Skeletal muscle tissue (tissue), 4 donors: Measurements from ENCODE around the gene ATP13A1. TPM values are rescaled to one million over a fixed set of nuclear protein-coding genes. Genes with fewer than 3 reads are reported as not detected.

Experiments
- H3K27ac ChIP-seq: one replicate; pipeline ENCODE4 v1.7.0; 2013; ENCODE audit warnings: mild to moderate bottlenecking, low read depth, low read length, inconsistent platforms
- H3K27me3 ChIP-seq, 3 donors: one replicate each; pipeline ENCODE4 v1.7.0; 2013; ENCODE audit warnings: low read length in 3 of 3; ENCODE audit not compliant: control insufficient read depth in 3 of 3, insufficient read depth in 3 of 3
- H3K36me3 ChIP-seq, 3 donors: one replicate each; pipeline ENCODE4 v1.7.0; 2013; ENCODE audit warnings: low read length in 3 of 3; ENCODE audit not compliant: control insufficient read depth in 3 of 3, insufficient read depth in 3 of 3
- H3K4me1 ChIP-seq, 3 donors: one replicate each; pipeline ENCODE4 v1.7.0; 2013; ENCODE audit warnings: low read length in 3 of 3, mild to moderate bottlenecking in 3 of 3; ENCODE audit not compliant: control insufficient read depth in 3 of 3, insufficient read depth in 3 of 3
- H3K4me3 ChIP-seq, 3 donors: one replicate each; pipeline ENCODE4 v1.7.0; 2013; ENCODE audit warnings: low read length in 3 of 3
- H3K9ac ChIP-seq, 3 donors: one replicate each; pipeline ENCODE4 v1.7.0; 2013; ENCODE audit warnings: low read length in 3 of 3, mild to moderate bottlenecking in 3 of 3, moderate library complexity in 2 of 3, low read depth in 1 of 3
- H3K9me3 ChIP-seq, 3 donors: one replicate each; pipeline ENCODE4 v1.7.0; 2013; ENCODE audit warnings: low read length in 3 of 3; ENCODE audit not compliant: control insufficient read depth in 3 of 3
- total RNA-seq: library from RNA; depleted of rRNA; stranded (reverse); fragments of >200 nt; gene quantifications from one replicate; pipeline ENCODE4 v1.2.3, GENCODE V29; 2014
- donor health status: Osteomylitis.

Gene ATP13A1
- total RNA-seq, 1 donor from 2014 or later: 23.0 TPM

- Histone ChIP-seq H3K27me3 (peaks cover 18 to 22% (median 18%) of the 10 kb centered on the region in 3 donors), H3K4me1 (peaks cover 0 to 6% (median 3%) of the 10 kb centered on the region in 3 donors), H3K36me3 (peaks cover 0 to 3% (median 0%) of the 10 kb centered on the region in 3 donors), H3K27ac (no peak within 1 kb of the TSS), H3K4me3 (peak within 1 kb of the TSS in 2 of 3 donors; percentile 23 to 49), H3K9ac (no peak within 1 kb of the TSS), H3K9me3 (peaks cover 0 to 3% (median 0%) of the 10 kb centered on the region in 3 donors)
These were observed 35.6 kb downstream of the ATP13A1 start, which contains the start of gene LPAR2 for GRCh38 chr19:19627621-19628500. Gene LPAR2 (minus strand): TSS chr19:19628220. CDS start chr19:19627275, 945 bp downstream.

GRCh38 chr19:19626516-19627472 is 36.7 kb downstream of the ATP13A1 start:
- H3K4me3 ChIP-seq: peak overlapping the region in 1 of 3 donors; percentile 23
- no peaks in the 10 kb centered on the region for H3K36me3 ChIP-seq

GRCh38 chr19:19624032-19624570 is 39.4 kb downstream of the ATP13A1 start:
- peaks cover 18 to 23% (median 21%) of the 10 kb centered on the region in 3 donors for H3K27me3 ChIP-seq
- H3K36me3 ChIP-seq: no peaks in the 10 kb centered on the region
- no peak overlapping the region for H3K4me3 ChIP-seq
- H3K9ac ChIP-seq: no peak overlapping the region
- H3K27ac ChIP-seq: no peak overlapping the region
- H3K4me1 ChIP-seq: peaks cover 0 to 6% (median 3%) of the 10 kb centered on the region in 3 donors
- H3K9me3 ChIP-seq: peaks cover 0 to 3% (median 0%) of the 10 kb centered on the region in 3 donors

More at GRCh38 chr19:19626516-19627472, 36.7 kb downstream of the ATP13A1 start:
- Histone ChIP-seq H3K9me3 (peaks cover 0 to 3% (median 0%) of the 10 kb centered on the region in 3 donors), H3K9ac (no peak overlapping the region), H3K4me1 (peaks cover 0 to 6% (median 3%) of the 10 kb centered on the region in 3 donors), H3K27ac (no peak overlapping the region), H3K27me3 (peaks cover 18 to 22% (median 18%) of the 10 kb centered on the region in 3 donors)

- H3K4me1 ChIP-seq: peaks cover 0 to 6% (median 3%) of the 10 kb centered on the region in 3 donors
- no peak overlapping the region for H3K4me3 ChIP-seq
- peaks cover 13 to 26% (median 24%) of the 10 kb centered on the region in 3 donors for H3K27me3 ChIP-seq
- H3K9me3 ChIP-seq: peaks cover 0 to 3% (median 0%) of the 10 kb centered on the region in 3 donors
- no peak overlapping the region for H3K27ac ChIP-seq
- no peaks in the 10 kb centered on the region for H3K36me3 ChIP-seq
- H3K9ac ChIP-seq: no peak overlapping the region
These were observed 40.1 kb downstream of the ATP13A1 start for GRCh38 chr19:19623383-19623782.

- Histone ChIP-seq H3K9ac (no peak overlapping the region), H3K27ac (no peak overlapping the region), H3K36me3 (no peaks in the 10 kb centered on the region), H3K4me1 (peaks cover 0 to 8% (median 5%) of the 10 kb centered on the region in 3 donors), H3K9me3 (peaks cover 0 to 3% (median 0%) of the 10 kb centered on the region in 3 donors), H3K4me3 (no peak overlapping the region), H3K27me3 (peaks cover 0 to 20% (median 16%) of the 10 kb centered on the region in 3 donors)
These were observed 43.6 kb downstream of the ATP13A1 start for GRCh38 chr19:19619849-19620210.

- H3K27me3 ChIP-seq: peaks cover 0 to 20% (median 16%) of the 10 kb centered on the region in 3 donors
- no peaks in the 10 kb centered on the region for H3K36me3 ChIP-seq
These were observed 44.2 kb downstream of the ATP13A1 start for GRCh38 chr19:19619181-19619848.

GRCh38 chr19:19618219-19619051 is 45.0 kb downstream of the ATP13A1 start, which contains the start of gene PBX4:
Gene PBX4 (minus strand): TSS chr19:19618687. CDS start chr19:19618629, 58 bp downstream.
- Histone ChIP-seq H3K4me1 (peaks cover 0 to 8% (median 5%) of the 10 kb centered on the region in 3 donors), H3K27ac (no peak within 1 kb of the TSS), H3K9ac (no peak within 1 kb of the TSS), H3K4me3 (peak within 1 kb of the TSS in 1 of 3 donors; percentile 45), H3K27me3 (peaks cover 0 to 20% (median 16%) of the 10 kb centered on the region in 3 donors), H3K36me3 (no peaks in the 10 kb centered on the region), H3K9me3 (no peaks in the 10 kb centered on the region)

More at GRCh38 chr19:19619181-19619848, 44.2 kb downstream of the ATP13A1 start:
- Histone ChIP-seq H3K9ac (no peak overlapping the region), H3K9me3 (peaks cover 0 to 3% (median 0%) of the 10 kb centered on the region in 3 donors), H3K27ac (no peak overlapping the region), H3K4me1 (peaks cover 0 to 8% (median 5%) of the 10 kb centered on the region in 3 donors), H3K4me3 (no peak overlapping the region)

GRCh38 chr19:19615086-19615485 is 48.4 kb downstream of the ATP13A1 start:
- H3K27me3 ChIP-seq: peaks cover 0 to 20% (median 16%) of the 10 kb centered on the region in 3 donors
- H3K4me3 ChIP-seq: no peak overlapping the region
- peaks cover 0 to 8% (median 5%) of the 10 kb centered on the region in 3 donors for H3K4me1 ChIP-seq

More at GRCh38 chr19:19615086-19615485, 48.4 kb downstream of the ATP13A1 start:
- Histone ChIP-seq H3K36me3 (no peaks in the 10 kb centered on the region), H3K9me3 (no peaks in the 10 kb centered on the region), H3K27ac (no peak overlapping the region), H3K9ac (peak overlapping the region in 1 of 3 donors; percentile 16)
